OCI-LY1 (cell line): ENCODE results near the gene POLE.

ENCODE experiments used
- H2AFZ ChIP-seq: fragments of 200-600 bp; sonication (generic), shearing (Covaris generic); 2 replicates; pipeline ENCODE4 v1.6.0; 2014; ENCODE audit warnings: antibody characterized with exemption, mild to moderate bottlenecking, low read length
- H3F3A ChIP-seq: fragments of 200-600 bp; sonication (generic), shearing (Covaris generic); 2 replicates; pipeline ENCODE4 v1.6.0; 2014; ENCODE audit warnings: mild to moderate bottlenecking, antibody characterized with exemption, low read length, moderate library complexity; ENCODE audit not compliant: insufficient read depth
- H3K27ac ChIP-seq: fragments of 200-600 bp; sonication (generic); 2 replicates; pipeline ENCODE4 v1.5.1; 2014; ENCODE audit warnings: low read length, mixed run types, mild to moderate bottlenecking, low read depth; ENCODE audit not compliant: poor library complexity, severe bottlenecking
- H3K27me3 ChIP-seq: fragments of 200-600 bp; sonication (generic); 2 replicates; pipeline ENCODE4 v1.6.0; 2014; ENCODE audit warnings: antibody characterized with exemption, mild to moderate bottlenecking, low read length, moderate library complexity; ENCODE audit not compliant: insufficient read depth
- H3K36me3 ChIP-seq: fragments of 200-600 bp; sonication (generic); 2 replicates; pipeline ENCODE4 v1.6.1; 2014; ENCODE audit warnings: mild to moderate bottlenecking, antibody characterized with exemption, low read length, moderate library complexity, mixed read lengths; ENCODE audit not compliant: insufficient read depth
- H3K4me1 ChIP-seq: fragments of 200-600 bp; sonication (generic); 2 replicates; pipeline ENCODE4 v1.5.1; 2014; ENCODE audit warnings: mild to moderate bottlenecking, low read length, moderate library complexity; ENCODE audit not compliant: insufficient read depth, severe bottlenecking
- H3K4me2 ChIP-seq: fragments of 200-600 bp; sonication (generic), shearing (Covaris generic); 2 replicates; pipeline ENCODE4 v1.6.1; 2014; ENCODE audit warnings: low read length
- H3K4me3 ChIP-seq: fragments of 200-600 bp; sonication (generic); 2 replicates; pipeline ENCODE4 v1.5.1; 2014; ENCODE audit warnings: low read length, low read depth, mild to moderate bottlenecking, mixed read lengths; ENCODE audit not compliant: poor library complexity, severe bottlenecking
- H3K79me2 ChIP-seq: fragments of 200-600 bp; shearing (Covaris generic); 2 replicates; pipeline ENCODE4 v1.6.1; 2016; ENCODE audit warnings: mixed run types, low read length, mixed read lengths; ENCODE audit not compliant: insufficient read depth
- H3K9ac ChIP-seq: fragments of 200-600 bp; sonication (generic), shearing (Covaris generic); 2 replicates; pipeline ENCODE4 v1.6.1; 2014; ENCODE audit warnings: mild to moderate bottlenecking, low read length, mixed read lengths
- H3K9me2 ChIP-seq: fragments of 200-600 bp; sonication (generic), shearing (Covaris generic); 2 replicates; pipeline ENCODE4 v1.6.1; 2014; ENCODE audit warnings: low read depth, mild to moderate bottlenecking, low read length, mixed read lengths
- H3K9me3 ChIP-seq: fragments of 200-600 bp; shearing (Covaris generic); 2 replicates; pipeline ENCODE4 v1.6.1; 2014; ENCODE audit warnings: low read length, mixed read lengths
- H4K20me1 ChIP-seq: fragments of 200-600 bp; sonication (generic), shearing (Covaris generic); 2 replicates; pipeline ENCODE4 v1.6.0; 2016; ENCODE audit warnings: mild to moderate bottlenecking, low read length; ENCODE audit not compliant: insufficient read depth
- EZH2 ChIP-seq: fragments of 200-600 bp; sonication (generic), shearing (Covaris generic); IDR thresholded peaks from 2 replicates; pipeline ENCODE4 v1.8.0; 2017; ENCODE audit warnings: borderline replicate concordance, mixed run types, mild to moderate bottlenecking, antibody characterized with exemption, low read length, moderate library complexity, mixed read lengths
- TF ChIP-seq, protein P1 (sequence below): fragments of 200-600 bp; sonication (generic), shearing (Covaris generic); IDR thresholded peaks from 2 replicates; pipeline ENCODE4 v1.5.1; 2017; ENCODE audit warnings: mild to moderate bottlenecking, antibody characterized with exemption, low read length, moderate library complexity, mixed read lengths

POLE gene

DNA sequence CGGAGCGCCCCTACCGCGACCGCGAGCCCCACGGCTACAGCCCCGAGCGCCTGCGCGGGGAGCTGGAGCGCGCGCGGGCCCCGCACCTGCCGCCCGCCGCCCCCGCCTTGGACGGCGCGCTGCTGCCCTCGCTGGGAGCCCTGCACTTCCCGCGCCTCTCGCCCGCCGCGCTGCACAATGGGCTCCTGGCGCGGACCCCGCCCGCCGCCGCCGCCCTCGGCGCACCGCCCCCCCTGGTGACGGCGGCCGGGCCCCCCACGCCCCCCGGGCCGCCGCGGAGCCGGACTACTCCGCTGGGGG is 103.8 kb downstream of the POLE start:
- Histone ChIP-seq H3K4me1 (no peaks in the 10 kb centered on the region), H3K4me3 (no peak overlapping the region), H3K9me3 (no peaks in the 10 kb centered on the region), H3K9ac (no peak overlapping the region), H3K9me2 (no peaks in the 10 kb centered on the region), H3K27ac (no peak overlapping the region), H2AFZ (no peak overlapping the region), H4K20me1 (no peaks in the 10 kb centered on the region), H3K36me3 (no peaks in the 10 kb centered on the region), H3K4me2 (no peak overlapping the region), H3K79me2 (no peaks in the 10 kb centered on the region), H3F3A (no peaks in the 10 kb centered on the region), H3K27me3 (no peaks in the 10 kb centered on the region)
- TF ChIP-seq EZH2 = no peak
- TF ChIP-seq, protein P1, sequence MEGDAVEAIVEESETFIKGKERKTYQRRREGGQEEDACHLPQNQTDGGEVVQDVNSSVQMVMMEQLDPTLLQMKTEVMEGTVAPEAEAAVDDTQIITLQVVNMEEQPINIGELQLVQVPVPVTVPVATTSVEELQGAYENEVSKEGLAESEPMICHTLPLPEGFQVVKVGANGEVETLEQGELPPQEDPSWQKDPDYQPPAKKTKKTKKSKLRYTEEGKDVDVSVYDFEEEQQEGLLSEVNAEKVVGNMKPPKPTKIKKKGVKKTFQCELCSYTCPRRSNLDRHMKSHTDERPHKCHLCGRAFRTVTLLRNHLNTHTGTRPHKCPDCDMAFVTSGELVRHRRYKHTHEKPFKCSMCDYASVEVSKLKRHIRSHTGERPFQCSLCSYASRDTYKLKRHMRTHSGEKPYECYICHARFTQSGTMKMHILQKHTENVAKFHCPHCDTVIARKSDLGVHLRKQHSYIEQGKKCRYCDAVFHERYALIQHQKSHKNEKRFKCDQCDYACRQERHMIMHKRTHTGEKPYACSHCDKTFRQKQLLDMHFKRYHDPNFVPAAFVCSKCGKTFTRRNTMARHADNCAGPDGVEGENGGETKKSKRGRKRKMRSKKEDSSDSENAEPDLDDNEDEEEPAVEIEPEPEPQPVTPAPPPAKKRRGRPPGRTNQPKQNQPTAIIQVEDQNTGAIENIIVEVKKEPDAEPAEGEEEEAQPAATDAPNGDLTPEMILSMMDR = no peak

DNA sequence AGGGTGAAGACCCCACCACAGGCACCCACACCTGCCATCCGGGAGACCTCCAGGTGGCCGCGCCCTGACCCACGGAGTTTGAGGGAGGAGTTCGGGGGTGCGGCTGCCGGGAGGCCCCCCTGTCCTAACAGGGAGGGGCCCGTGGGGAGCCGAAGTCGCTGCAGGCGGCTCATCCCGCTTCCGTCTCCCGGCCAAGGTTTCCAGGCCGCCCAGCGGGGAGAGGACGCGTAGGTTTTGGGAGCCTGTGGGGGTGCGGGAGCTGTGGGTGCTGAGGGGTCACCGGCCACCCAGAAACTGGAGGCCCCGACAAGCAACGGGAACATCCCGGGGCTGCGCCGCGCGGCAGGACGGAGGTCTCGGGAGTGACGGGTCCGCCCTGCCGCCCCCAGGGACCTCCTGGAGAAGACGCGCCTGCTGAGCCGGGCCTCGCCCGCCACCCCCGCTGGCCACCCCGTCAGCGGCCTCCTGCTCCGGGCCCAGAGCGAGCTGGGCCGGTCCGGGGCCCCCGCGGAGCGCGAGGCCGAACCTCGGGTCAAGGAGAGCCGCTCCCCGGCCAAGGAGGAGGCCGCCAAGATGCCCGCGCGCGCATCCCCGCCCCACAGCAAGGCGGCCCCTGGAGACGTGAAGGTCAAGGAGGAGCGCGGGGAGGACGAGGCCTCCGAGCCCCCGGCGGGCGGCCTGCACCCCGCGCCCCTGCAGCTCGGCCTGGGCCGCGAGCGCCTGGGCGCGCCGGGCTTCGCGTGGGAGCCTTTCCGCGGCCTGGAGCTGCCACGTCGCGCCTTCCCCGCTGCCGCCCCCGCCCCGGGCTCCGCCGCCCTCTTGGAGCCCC is 104.3 kb downstream of the POLE start:
- Histone ChIP-seq H3K36me3 (no peaks in the 10 kb centered on the region), H3K4me2 (no peak overlapping the region), H3K79me2 (no peaks in the 10 kb centered on the region), H3K4me1 (no peaks in the 10 kb centered on the region), H2AFZ (no peak overlapping the region), H3K9ac (no peak overlapping the region), H4K20me1 (no peaks in the 10 kb centered on the region), H3F3A (no peaks in the 10 kb centered on the region), H3K27ac (no peak overlapping the region), H3K27me3 (no peaks in the 10 kb centered on the region), H3K4me3 (no peak overlapping the region), H3K9me2 (no peaks in the 10 kb centered on the region), H3K9me3 (no peaks in the 10 kb centered on the region)
- TF ChIP-seq, protein P1 = no peak

DNA sequence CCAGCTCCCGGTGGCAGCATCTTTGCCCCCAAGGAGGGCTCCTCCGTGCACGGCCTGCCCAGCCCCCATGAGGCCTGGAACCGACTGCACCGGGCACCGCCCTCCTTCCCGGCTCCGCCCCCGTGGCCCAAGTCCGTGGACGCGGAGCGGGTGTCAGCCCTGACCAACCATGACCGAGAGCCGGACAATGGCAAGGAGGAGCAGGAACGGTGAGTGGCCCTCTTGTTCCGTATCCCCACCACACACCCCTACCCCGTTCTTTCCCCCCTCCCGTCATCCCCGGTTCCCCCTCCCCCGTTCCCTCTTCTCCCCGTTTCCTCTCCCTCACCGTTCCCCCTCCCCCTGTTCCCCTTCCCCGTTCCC is 105.1 kb downstream of the POLE start:
- no peak overlapping the region for H3K9ac ChIP-seq
- no peak overlapping the region for H2AFZ ChIP-seq
- no peak overlapping the region for H3K4me2 ChIP-seq
- H3K9me3 ChIP-seq = no peaks in the 10 kb centered on the region
- H3K36me3 ChIP-seq = no peaks in the 10 kb centered on the region
- H3K9me2 ChIP-seq = no peaks in the 10 kb centered on the region
- no peak for TF ChIP-seq EZH2
- TF ChIP-seq, protein P1 = no peak
- H3K27ac ChIP-seq = no peak overlapping the region
- H3K79me2 ChIP-seq = no peaks in the 10 kb centered on the region
- no peaks in the 10 kb centered on the region for H3K27me3 ChIP-seq
- no peak overlapping the region for H3K4me3 ChIP-seq
- no peaks in the 10 kb centered on the region for H4K20me1 ChIP-seq
- no peaks in the 10 kb centered on the region for H3K4me1 ChIP-seq
- H3F3A ChIP-seq = no peaks in the 10 kb centered on the region
